OCI-M2 (cell line): ENCODE results near the gene FABP6.

Source experiments
- DNase-seq: peaks from one replicate; lab custom pipeline; 2025; ENCODE audit not compliant: unreplicated experiment; lab: John Stamatoyannopoulos, UW

FABP6 gene

GRCh38 chr5:160287378-160288051 lies 58.2 kb downstream of the FABP6 start:
- DNase-seq: no peak
